HL-60 (cell line): ENCODE measurements around the gene NFIX.

Source experiments
- CTCF ChIP-seq: IDR thresholded peaks from one replicate; pipeline ENCODE4 v1.5.1; 2011; ENCODE audit warnings: low read length, control low read depth, inconsistent platforms; ENCODE audit not compliant: insufficient read depth
- GABPA ChIP-seq: IDR thresholded peaks from 2 replicates; pipeline ENCODE4 v1.6.1; 2012; ENCODE audit warnings: low read depth
- POLR2AphosphoS5 ChIP-seq: IDR thresholded peaks from 2 replicates; pipeline ENCODE4 v1.6.1; 2012; ENCODE audit warnings: low read depth
- REST ChIP-seq: IDR thresholded peaks from 2 replicates; pipeline ENCODE4 v1.6.1; 2012; ENCODE audit warnings: low read depth; ENCODE audit not compliant: insufficient replicate concordance
- SPI1 ChIP-seq: IDR thresholded peaks from 2 replicates; pipeline ENCODE4 v1.6.1; 2012; ENCODE audit warnings: low read depth, mild to moderate bottlenecking, borderline replicate concordance

GRCh38 chr19:13068085-13068846 lies 73.0 kb downstream of the NFIX start:
- TF ChIP-seq CTCF, result no peak
- no peak for TF ChIP-seq POLR2AphosphoS5
- TF ChIP-seq GABPA, result no peak
- no peak for TF ChIP-seq REST
- no peak for TF ChIP-seq SPI1
